ENCODE data around the gene MUC21. TPM values are rescaled to one million over a fixed set of nuclear protein-coding genes. Genes with fewer than 3 reads are reported as not detected.

The MUC21 gene
- polyA plus RNA-seq, 1 of the 3 experiments (the other 2 are of a cell fraction) = not detected

- Histone ChIP-seq H2AFZ (ENCODE audit: low read depth) (no peak overlapping the region), H4K20me1 (ENCODE audit: insufficient read depth) (no peaks in the 10 kb centered on the region), H3K4me2 (no peak overlapping the region), H3K4me1 (ENCODE audit: control insufficient read depth in 1 of 2, insufficient read depth in 2 of 2, low read depth in 1 of 2, low read length in 1 of 2) (peaks cover 0 to 3% of the 10 kb centered on the region in 2 experiments; a peak in 1 of 4 replicates), H3F3A (replicated peaks; ENCODE audit: insufficient read depth) (no peaks in the 10 kb centered on the region), H3K4me3 (ENCODE audit: low read depth in 2 of 2, low read length in 1 of 2) (no peak overlapping the region), H3K9me2 (no peaks in the 10 kb centered on the region), H3K9ac (no peak overlapping the region), H3K79me2 (ENCODE audit: insufficient read depth) (no peaks in the 10 kb centered on the region), H3K27me3 (ENCODE audit: insufficient read depth) (peaks cover 29% of the 10 kb centered on the region; the same call in 1 of the 2 replicates), H3K9me3 (no peaks in the 10 kb centered on the region), H3K27ac (ENCODE audit: low read depth in 2 of 2, low read length in 1 of 2) (no peak overlapping the region), H3K36me3 (replicated peaks in 1 of 2; ENCODE audit: control insufficient read depth in 1 of 2, insufficient read depth in 2 of 2, low read length in 1 of 2) (no peaks in the 10 kb centered on the region)
- no peak for DNase-seq
- no peak for TF ChIP-seq YY1 (IDR thresholded peaks at IDR 0.05; ENCODE audit: low read depth)
- TF ChIP-seq CHD2 (IDR thresholded peaks at IDR 0.05; ENCODE audit: low read length, partially characterized antibody) = no peak
- TF ChIP-seq MEF2A (IDR thresholded peaks at IDR 0.05; ENCODE audit: borderline replicate concordance, low read depth) = no peak
- ChIA-PET POLR2A (no interaction called here), CTCF (interaction anchor here (1.0 kb wide), 2 partner anchors 10 to 62 kb away, joined by 3 read pairs; no protein-coding TSS in a partner anchor)
- WGBS (ENCODE audit: low lambda C conversion rate) = 34% methylated on average over 4 of the region's 4 CpGs
Observed at GRCh38 chr6:30947231-30947630, 36.3 kb upstream of the MUC21 start.

DNA sequence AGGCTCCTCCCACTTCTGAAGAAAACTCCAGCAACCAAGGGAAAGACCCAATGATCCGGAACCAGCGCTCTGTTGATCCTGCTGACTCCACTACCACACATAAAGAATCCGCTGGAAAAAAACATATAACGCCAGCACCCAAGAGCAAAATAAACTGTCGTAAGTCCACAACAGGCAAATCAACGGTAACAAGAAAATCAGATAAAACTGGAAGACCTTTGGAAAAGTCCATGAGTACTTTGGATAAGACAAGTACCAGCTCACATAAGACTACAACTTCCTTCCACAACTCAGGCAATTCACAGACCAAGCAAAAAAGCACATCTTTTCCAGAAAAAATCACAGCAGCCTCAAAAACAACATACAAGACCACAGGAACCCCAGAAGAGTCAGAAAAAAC, 34.7 kb upstream of the MUC21 start:
- CTCF ChIA-PET = interaction anchor here (0.7 to 2.0 kb wide), 2 partner anchors 139 to 894 kb away, joined by 3 to 5 read pairs; no protein-coding TSS in a partner anchor
- Histone ChIP-seq H3K79me2 (ENCODE audit: insufficient read depth) (no peaks in the 10 kb centered on the region), H3K9ac (no peak overlapping the region), H3K27me3 (ENCODE audit: insufficient read depth) (peaks cover 29% of the 10 kb centered on the region; the same call in 1 of the 2 replicates), H3K36me3 (replicated peaks in 1 of 2; ENCODE audit: control insufficient read depth in 1 of 2, insufficient read depth in 2 of 2, low read length in 1 of 2) (no peaks in the 10 kb centered on the region), H4K20me1 (ENCODE audit: insufficient read depth) (no peaks in the 10 kb centered on the region), H3F3A (replicated peaks; ENCODE audit: insufficient read depth) (no peaks in the 10 kb centered on the region), H3K9me2 (no peaks in the 10 kb centered on the region), H3K4me2 (no peak overlapping the region), H3K4me1 (ENCODE audit: control insufficient read depth in 1 of 2, insufficient read depth in 2 of 2, low read depth in 1 of 2, low read length in 1 of 2) (no peaks in the 10 kb centered on the region), H2AFZ (ENCODE audit: low read depth) (no peak overlapping the region), H3K27ac (ENCODE audit: low read depth in 2 of 2, low read length in 1 of 2) (no peak overlapping the region), H3K4me3 (ENCODE audit: low read depth in 2 of 2, low read length in 1 of 2) (no peak overlapping the region), H3K9me3 (no peaks in the 10 kb centered on the region)
- no peak for DNase-seq
- WGBS (ENCODE audit: low lambda C conversion rate) = 29% methylated on average over 6 of the region's 6 CpGs
- POLR2A ChIA-PET = no interaction called here
- TF ChIP-seq RCOR1 (IDR thresholded peaks at IDR 0.05; ENCODE audit: low read length) = no peak
- no peak for TF ChIP-seq TCF12 (IDR thresholded peaks at IDR 0.05)
- TF ChIP-seq YY1 (IDR thresholded peaks at IDR 0.05; ENCODE audit: low read depth) = no peak

GRCh38 chr6:30951907-30952469, 31.5 kb upstream of the MUC21 start:
- no peaks in the 10 kb centered on the region for H3F3A ChIP-seq (replicated peaks; ENCODE audit: insufficient read depth)
- no peak for DNase-seq
- CTCF ChIA-PET = no interaction called here
- H3K4me2 ChIP-seq = no peak overlapping the region
- H3K27ac ChIP-seq (ENCODE audit: low read depth in 2 of 2, low read length in 1 of 2) = no peak overlapping the region
- H3K9ac ChIP-seq = no peak overlapping the region
- no peaks in the 10 kb centered on the region for H3K9me3 ChIP-seq
- no peaks in the 10 kb centered on the region for H3K36me3 ChIP-seq (replicated peaks in 1 of 2; ENCODE audit: control insufficient read depth in 1 of 2, insufficient read depth in 2 of 2, low read length in 1 of 2)
- H4K20me1 ChIP-seq (ENCODE audit: insufficient read depth) = no peaks in the 10 kb centered on the region
- peaks cover 28% of the 10 kb centered on the region; the same call in 1 of the 2 replicates for H3K27me3 ChIP-seq (ENCODE audit: insufficient read depth)
- no peak overlapping the region for H3K4me3 ChIP-seq (ENCODE audit: low read depth in 2 of 2, low read length in 1 of 2)
- POLR2A ChIA-PET = no interaction called here
- no peaks in the 10 kb centered on the region for H3K79me2 ChIP-seq (ENCODE audit: insufficient read depth)
- no peaks in the 10 kb centered on the region for H3K9me2 ChIP-seq
- H3K4me1 ChIP-seq (ENCODE audit: control insufficient read depth in 1 of 2, insufficient read depth in 2 of 2, low read depth in 1 of 2, low read length in 1 of 2) = peaks cover 4 to 8% of the 10 kb centered on the region in 2 experiments; a peak in 2 of 4 replicates
- WGBS (ENCODE audit: low lambda C conversion rate) = 14% methylated on average over 5 of the region's 5 CpGs
- H2AFZ ChIP-seq (ENCODE audit: low read depth) = no peak overlapping the region
- no peak for TF ChIP-seq REST (IDR thresholded peaks at IDR 0.05; ENCODE audit: low read depth, low read length)
- no peak for TF ChIP-seq TAF1 (IDR thresholded peaks at IDR 0.05; ENCODE audit: borderline replicate concordance, low read depth, low read length)
- TF ChIP-seq ZBTB33 (IDR thresholded peaks at IDR 0.05; ENCODE audit: borderline replicate concordance, low read depth) = no peak
- TF ChIP-seq RFX5 (IDR thresholded peaks at IDR 0.05; ENCODE audit: low read length) = no peak
- TF ChIP-seq USF1 (IDR thresholded peaks at IDR 0.05; ENCODE audit: borderline replicate concordance, low read depth) = no peak
- TF ChIP-seq EP300 (IDR thresholded peaks at IDR 0.05; ENCODE audit: borderline replicate concordance in 1 of 2, low read depth in 1 of 2, low read length in 1 of 2) = no peak
- no peak for TF ChIP-seq NRF1 (IDR thresholded peaks at IDR 0.05; ENCODE audit: low read depth, low read length)
- no peak for TF ChIP-seq SMC3 (IDR thresholded peaks at IDR 0.05; ENCODE audit: low read depth, low read length)
- no peak for TF ChIP-seq RCOR1 (IDR thresholded peaks at IDR 0.05; ENCODE audit: low read length)
- TF ChIP-seq, protein P1, sequence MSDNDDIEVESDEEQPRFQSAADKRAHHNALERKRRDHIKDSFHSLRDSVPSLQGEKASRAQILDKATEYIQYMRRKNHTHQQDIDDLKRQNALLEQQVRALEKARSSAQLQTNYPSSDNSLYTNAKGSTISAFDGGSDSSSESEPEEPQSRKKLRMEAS (IDR thresholded peaks at IDR 0.05; ENCODE audit: low read depth) = no peak
- TF ChIP-seq NFIC (IDR thresholded peaks at IDR 0.05; ENCODE audit: borderline replicate concordance) = no peak

Measured in SK-N-SH (cell line).